ENCODE data around the gene XCL1.

GRCh38 chr1:168623831-168624230, 47.4 kb downstream of the XCL1 start:
- TF ChIP-seq POLR2A (IDR thresholded peaks at IDR 0.05; ENCODE audit: low read depth) (no peak), EP300 (IDR thresholded peaks at IDR 0.05) (no peak)
